GM18526 (cell line): ENCODE results near the gene SASH3.

Source experiments
- POLR2A ChIP-seq: IDR thresholded peaks from 3 replicates; pipeline ENCODE4 v1.6.1; 2011; ENCODE audit not compliant: insufficient read length; ENCODE audit errors: extremely low read depth

Gene SASH3

DNA sequence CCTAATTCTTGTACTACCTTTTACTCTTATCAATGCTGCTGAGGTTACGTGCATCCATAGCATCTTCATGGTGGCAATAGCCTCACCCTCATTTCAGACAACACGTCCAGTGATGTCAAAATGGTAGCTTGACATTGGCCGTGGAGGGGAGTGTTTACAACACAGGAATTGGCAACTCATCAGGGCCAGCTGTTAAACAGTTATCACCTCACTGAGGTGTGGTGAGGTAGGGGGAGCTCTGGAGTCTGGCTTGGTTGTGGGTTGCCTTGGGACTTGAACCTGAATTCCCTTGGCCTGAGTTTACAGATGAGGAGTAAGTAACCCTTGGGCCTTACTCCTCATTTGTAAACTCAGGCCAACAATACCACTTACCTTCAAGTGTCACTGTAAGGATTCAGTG lies 10.4 kb downstream of the SASH3 start:
- no peak for TF ChIP-seq POLR2A

DNA sequence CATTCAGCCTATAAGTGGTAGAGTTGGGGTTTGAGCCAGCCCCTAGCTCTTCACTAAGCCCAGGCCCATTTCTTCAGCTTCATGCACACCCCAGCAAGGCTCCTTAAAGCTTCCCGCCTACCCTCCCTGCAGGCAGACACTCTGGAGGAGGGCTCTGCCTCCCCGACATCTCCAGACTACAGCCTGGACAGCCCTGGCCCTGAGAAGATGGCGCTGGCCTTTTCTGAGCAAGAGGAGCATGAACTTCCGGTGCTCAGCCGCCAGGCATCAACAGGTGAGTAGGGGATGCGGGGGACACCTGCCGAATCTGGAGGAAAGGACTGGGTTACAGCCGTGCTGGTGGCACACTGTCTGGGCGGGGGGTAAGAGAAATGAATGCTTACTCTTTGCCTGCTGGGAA lies 11.1 kb downstream of the SASH3 start:
- no peak for TF ChIP-seq POLR2A

DNA sequence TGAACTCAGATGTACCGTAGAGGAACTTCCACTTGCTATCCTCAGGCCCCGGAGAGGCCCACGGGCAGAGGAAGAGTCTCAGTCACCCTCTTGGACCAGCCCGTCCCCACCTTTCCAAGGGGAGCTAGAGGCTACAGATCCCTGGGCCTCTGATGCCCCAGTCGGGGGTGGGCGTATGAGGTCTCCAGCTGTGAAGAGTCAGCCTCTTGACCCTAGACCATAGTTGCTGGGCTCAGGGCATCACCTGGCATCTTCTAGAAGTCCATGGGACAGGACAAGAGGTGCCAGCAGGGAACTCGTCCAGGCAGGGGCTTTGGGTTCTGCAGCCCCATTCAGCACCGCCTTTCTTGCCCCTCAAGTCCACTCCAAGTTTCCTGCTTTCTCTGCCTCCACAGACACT lies 11.6 kb downstream of the SASH3 start:
- TF ChIP-seq POLR2A = no peak

DNA sequence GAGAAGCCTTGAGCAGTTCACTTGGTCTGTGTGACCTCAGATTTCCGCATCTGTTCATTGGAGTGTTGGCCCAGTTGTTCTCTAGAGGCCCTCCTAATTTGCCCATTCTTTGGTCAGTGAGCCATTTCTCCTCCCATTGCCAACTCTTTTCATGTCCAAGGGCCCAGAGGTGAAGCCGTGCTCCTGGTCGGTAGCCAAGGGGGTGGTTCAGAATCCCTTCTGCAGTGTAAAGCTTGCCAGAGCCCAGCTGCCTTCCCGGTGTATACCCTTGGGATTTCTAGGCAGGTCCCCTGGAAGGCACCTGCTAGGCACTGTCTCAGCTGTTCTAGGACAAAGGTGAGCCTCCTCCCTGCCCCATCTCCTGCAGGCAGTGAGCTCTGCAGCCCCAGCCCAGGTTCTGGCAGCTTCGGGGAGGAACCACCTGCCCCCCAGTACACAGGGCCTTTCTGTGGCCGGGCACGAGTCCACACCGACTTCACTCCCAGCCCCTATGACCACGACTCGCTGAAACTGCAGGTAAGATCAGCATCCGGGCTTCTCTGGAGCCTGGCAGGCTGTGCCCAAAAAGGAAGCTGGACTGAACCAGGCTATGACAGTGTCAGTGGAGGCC lies 12.3 kb downstream of the SASH3 start:
- no peak for TF ChIP-seq POLR2A

DNA sequence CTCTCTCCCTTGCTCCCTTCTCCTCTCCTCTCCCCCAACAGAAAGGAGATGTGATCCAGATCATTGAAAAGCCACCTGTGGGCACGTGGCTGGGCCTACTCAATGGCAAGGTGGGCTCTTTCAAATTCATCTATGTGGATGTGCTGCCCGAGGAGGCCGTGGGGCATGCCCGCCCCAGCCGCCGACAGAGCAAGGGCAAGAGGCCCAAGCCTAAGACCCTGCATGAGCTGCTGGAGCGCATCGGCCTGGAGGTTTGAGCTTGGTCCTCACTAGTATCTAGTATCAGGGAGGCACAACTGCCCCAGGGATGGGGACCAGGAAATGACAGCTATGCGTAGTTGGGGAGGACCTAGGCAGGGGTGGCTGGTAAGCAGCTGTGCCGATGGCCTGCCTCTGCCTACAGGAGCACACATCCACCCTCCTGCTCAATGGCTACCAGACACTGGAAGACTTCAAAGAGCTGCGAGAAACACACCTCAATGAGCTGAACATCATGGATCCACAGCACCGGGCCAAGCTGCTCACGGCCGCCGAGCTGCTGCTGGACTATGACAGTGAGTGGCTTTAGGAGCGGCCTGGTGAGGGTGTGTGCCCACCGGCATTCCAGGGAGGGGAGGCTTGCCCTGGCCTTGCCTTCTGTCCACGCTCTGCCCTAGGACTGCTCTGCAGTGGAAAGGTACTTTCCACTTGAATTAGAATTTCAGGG lies 13.0 kb downstream of the SASH3 start:
- TF ChIP-seq POLR2A = no peak

DNA sequence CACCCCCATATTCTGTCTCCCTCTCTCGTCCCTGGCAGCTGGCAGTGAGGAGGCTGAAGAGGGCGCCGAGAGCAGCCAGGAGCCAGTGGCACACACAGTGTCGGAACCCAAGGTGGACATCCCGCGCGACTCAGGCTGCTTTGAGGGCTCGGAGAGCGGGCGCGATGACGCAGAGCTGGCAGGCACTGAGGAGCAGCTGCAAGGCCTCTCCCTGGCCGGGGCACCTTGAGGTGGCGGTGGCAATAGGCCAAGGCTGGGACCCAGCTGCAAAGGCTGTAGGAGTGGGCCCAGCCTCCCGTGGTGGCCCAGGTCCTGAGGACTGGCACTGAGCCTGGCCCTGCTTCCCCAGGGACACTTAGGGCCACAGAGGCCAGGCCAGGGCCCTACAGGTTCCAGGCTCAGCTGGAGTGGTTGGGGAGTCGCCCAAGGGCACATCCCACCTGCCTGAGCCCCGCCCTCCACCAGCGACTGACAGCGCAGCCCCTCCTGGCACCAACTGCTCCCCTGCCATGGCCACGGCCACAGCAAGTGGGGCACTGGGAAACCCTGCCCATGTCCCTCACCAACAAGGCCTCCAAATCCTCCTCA lies 13.9 kb downstream of the SASH3 start:
- no peak for TF ChIP-seq POLR2A

DNA sequence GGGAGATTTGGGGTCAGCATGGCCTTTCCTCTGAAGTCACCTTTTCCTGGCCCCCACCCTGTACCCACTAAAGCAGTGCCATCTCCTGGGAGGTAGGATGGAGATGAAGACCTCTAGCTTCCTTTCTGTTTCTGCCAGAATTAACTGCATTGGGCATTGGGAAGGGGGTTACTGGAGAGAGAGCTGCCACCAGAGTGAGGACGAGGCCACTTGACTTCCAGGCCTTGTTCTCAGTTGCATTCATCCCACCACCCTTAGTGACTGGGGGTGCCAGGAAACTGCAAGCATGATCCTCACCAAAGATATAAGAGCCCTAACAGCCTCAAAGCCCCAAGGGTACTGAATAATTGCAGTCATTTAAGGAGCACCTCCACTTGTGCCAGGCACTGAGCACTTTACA lies 15.8 kb downstream of the SASH3 start:
- no peak for TF ChIP-seq POLR2A

DNA sequence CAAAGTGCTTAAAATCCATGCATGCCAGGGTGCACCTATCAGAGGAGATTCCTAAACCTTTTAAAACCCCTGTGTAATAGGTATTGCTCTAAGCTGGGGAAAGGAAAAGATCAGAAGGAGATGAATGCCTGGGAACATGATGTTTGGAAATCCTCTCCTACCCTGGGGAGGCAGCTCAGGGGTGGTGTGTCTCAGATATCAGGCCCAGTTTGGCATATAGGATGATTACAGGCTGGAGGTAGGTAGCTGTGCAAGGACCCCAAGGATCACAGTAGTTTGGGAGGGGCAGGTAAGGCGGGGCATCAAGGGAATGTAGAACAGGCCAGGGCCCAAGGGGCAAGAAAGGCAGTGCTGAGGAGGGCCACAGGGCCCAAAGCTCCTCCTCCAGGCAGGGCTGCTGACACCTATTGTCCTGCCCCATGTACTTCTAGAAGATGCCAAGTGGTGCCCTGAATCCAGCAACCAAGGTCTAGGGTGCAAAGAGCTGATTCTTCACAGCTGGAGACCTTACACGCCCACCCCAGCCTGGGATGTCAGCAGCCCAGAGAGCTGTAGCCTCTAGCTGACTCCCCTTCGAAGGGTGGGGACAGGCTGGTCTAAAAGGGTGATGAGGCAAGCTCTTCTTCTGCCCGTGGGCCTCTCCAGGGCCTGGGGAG lies 17.6 kb downstream of the SASH3 start:
- no peak for TF ChIP-seq POLR2A

DNA sequence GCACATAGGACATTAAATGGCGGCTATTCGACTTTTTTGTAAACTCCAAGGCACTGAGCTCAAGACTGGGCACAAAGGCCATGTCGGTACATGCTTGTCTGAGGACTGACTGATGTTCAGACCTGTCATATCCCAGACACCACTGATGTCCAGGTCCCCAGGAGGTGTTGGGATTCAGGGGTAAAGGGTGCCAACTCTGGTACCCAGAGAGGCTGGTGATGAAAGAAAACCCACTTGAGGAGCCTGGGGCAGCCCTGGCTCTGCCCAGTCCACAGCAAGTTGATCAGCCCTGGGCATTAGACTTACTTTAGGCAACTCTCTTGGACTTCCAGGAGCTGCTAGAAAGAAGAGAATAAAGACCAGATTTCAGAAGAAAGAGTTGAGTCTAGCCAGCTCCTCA lies 18.7 kb downstream of the SASH3 start:
- no peak for TF ChIP-seq POLR2A

DNA sequence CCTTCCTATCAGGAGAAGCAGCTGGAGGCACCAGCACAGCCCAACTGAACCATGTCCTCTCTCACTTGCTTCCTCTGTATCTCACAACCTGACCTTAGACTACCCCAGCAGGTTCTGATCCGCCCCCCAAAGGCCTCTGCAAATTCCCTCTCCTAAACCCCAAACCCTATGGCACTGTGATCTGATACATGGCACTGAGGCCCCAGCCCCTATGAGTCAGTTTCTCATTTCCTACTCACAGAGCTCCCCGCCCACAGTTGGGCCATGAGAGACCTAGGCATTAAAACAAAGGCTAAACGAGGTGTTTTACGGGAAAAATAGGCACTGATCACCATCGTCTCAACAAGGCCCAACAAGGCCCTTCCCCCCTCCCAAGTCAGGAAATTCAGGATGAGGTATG lies 19.1 kb downstream of the SASH3 start:
- no peak for TF ChIP-seq POLR2A

DNA sequence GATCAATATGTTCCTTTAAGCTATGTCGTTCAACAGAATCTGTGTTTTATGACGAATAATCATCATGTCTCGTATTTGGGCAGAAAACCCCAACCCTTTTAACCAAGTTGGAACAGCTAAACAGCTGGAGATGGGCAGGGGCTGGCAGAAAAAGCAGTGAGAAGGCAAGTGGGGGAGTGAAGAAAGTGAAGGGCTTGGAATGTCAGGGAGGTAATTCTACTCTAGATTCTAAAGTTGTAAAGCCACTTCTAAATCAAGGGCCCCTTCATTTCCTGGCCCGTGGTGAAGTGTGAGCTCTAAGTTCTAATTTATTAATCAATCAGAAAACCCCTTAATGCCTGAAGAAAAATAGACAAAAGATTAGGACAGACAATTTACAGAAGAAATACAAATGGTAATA lies 20.4 kb downstream of the SASH3 start:
- TF ChIP-seq POLR2A = no peak

DNA sequence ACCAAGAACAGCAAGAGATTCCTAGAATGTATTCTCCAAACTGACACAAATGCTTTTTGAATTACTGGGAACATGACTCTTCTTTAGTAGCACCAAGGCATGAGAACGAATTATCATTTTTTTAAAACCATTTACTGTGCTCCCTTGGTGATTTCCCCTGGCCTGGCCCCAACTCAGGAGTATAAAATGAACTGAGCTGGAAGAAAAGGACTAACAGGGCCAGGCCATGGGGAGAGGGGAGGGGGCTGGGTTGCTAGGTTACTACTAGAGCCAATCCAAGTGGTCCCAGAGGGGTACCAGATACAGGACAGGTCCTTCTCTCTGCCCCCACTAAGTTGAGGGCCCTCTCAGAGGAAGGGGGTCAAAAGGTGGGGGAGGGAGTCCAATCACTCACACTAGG lies 23.1 kb downstream of the SASH3 start:
- TF ChIP-seq POLR2A = no peak

DNA sequence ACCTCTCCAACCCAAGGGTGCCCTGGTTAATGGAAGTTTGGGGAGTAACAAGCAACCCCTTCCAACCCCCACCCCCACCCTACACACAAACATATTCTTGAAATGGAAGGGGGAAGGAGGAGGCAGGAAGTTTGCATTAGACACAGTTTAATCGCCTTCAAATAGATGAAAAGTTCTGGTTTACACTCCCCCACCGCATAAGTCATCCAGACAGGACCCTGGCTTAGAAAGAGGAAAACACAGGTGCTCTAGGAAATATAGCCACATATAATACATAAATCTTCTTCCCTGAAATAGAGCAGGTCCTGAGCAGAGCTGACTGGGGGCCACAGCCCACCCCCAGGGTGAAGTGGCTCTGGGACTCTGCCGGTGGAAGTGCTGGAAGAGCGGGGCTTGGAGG lies 25.1 kb downstream of the SASH3 start:
- TF ChIP-seq POLR2A = no peak

DNA sequence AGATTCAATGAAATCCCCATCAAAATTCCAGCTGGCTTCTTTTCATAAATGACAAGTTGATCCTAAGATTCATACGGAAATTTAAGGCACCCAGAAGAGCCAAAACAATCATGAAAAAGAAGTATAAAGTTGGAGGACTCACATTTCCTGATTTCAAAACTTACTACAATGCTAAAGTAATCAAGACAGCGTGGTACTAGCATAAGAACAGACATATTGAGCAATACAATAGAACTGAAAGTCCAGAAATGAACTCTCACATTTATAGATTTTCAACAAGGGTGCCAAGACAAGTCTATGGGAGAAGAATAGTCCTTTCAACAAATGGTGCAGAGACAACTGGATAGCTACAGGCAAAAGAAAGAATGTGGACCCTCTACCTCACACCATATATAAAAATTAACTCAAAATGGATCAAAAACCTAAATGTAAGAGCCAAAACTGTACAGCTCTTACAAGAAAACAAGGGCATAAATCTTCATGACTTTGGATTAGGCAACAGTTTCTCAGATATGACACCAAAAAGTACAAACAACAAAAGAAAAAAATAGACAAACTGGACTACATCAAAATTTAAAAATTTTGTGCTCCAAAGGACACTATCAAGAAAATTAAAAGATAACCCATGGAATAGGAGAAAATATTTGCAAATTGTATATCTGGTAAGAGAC lies 28.5 kb downstream of the SASH3 start:
- no peak for TF ChIP-seq POLR2A

DNA sequence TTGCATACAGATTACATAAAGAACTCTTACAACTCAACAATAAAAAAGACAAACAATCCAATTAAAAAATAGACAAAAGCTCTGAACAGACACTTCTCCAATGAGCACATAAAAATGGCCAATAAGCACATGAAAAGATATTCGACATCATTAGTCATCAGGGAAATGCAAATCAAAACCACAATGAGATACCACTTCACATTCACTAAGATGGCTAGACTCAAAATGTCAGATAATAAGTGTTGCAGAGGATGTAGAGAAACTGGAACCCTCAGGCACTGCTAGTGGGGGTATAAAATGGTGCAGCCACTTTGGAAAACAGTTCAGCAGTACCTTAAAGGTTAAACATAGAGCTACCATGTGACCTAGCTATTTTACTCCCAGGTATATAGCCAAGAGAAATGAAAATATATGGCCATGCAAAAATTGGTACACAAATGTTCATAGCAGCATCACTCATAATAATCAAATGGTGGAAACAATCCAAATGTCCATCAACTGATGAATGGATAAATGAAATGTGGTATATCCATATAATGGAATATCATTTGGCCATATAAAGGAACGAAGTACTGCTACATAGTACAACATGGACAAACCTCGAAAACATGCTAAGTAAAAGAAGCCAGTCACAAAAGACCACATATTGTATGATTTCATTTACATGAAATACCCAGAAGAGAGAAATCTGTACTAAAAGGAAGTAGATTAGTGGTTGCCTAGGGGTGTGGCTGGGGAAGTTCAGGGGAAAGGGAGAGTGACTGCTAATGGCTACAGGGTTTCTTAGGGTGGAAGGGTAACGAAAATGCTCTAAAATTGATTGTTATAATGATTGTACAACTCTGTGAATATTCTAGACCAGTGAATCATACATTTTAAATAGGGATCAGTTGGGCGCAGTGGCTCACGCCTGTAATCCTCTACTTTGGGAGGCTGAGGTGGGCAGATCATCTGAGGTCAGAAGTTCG lies 29.4 kb downstream of the SASH3 start:
- TF ChIP-seq POLR2A = no peak
